Ovary (tissue), 9 donors: ENCODE measurements around the gene LENG8. TPM values are rescaled to one million over a fixed set of nuclear protein-coding genes. Genes with fewer than 3 reads are reported as not detected.
A peak's percentile ranks its signal among the peaks of the same experiment; 100 is the strongest.

Source experiments
- DNase-seq, 5 donors: peaks; one replicate each; pipeline ENCODE4 v3.0.0-alpha.2; 2019 to 2020
- H3K27ac ChIP-seq, 2 donors: fragments of 200-600 bp; one replicate each; pipeline versions ENCODE4 v1.5.1 to v1.8.0; 2019 to 2022
- H3K27me3 ChIP-seq: fragments of 200-600 bp; one replicate; pipeline ENCODE4 v1.8.0; 2022
- H3K36me3 ChIP-seq: fragments of 200-600 bp; sonication (generic); one replicate; pipeline ENCODE4 v1.5.1; 2019
- H3K4me1 ChIP-seq: one replicate; pipeline ENCODE4 v1.8.1; 2013; ENCODE audit warnings: mild to moderate bottlenecking, moderate library complexity; ENCODE audit not compliant: insufficient read depth
- H3K4me3 ChIP-seq: fragments of 200-600 bp; sonication (generic); one replicate; pipeline ENCODE4 v1.5.1; 2017
- H3K9me3 ChIP-seq, 2 donors: fragments of 200-600 bp in 1 of 2; sonication (generic) in 1 of 2; one replicate each; pipeline versions ENCODE4 v1.5.1 to v1.8.1; 2013 to 2019; ENCODE audit warnings: mild to moderate bottlenecking in 1 of 2, moderate library complexity in 1 of 2
- EP300 ChIP-seq: sonication (generic); formaldehyde crosslinking; IDR thresholded peaks from one replicate; pipeline ENCODE4 v1.6.1; 2017; ENCODE audit warnings: antibody characterized with exemption
- POLR2A ChIP-seq: fragments of 450-650 bp; IDR thresholded peaks from one replicate; pipeline ENCODE4 v1.6.1; 2017; ENCODE audit warnings: antibody characterized with exemption, mild to moderate bottlenecking, moderate library complexity
- WGBS, 3 donors: extraction: QIAGEN DNeasy Blood & Tissue Kit in 1 of 3; methylation state at CpG; one replicate each; pipeline versions ENCODE4 v1.1.5 to v1.1.7; 2013 to 2017; 5-methylcytosine and 5-hydroxymethylcytosine counted together
- intact Hi-C, 4 donors: fragments of 100-400 bp; cut with DNase I; formaldehyde crosslinking; loops; one replicate each; pipeline versions ENCODE4 v1.11.0 to v1.15.1; 2022 to 2023
- polyA plus RNA-seq, 2 donors: library from polyadenylated mRNA; stranded (reverse); fragments of 200-250 nt in 1 of 2; fragments of 350-450 nt in 1 of 2; fragmentation: Illumina TruSeq in 1 of 2; extraction: RNeasy Lipid Tissue Mini Kit (QIAGEN cat#74804) in 1 of 2; gene quantifications; one replicate each; pipeline ENCODE4 v1.2.3, GENCODE V29; 2013 to 2014
- total RNA-seq, 7 donors: library from RNA; depleted of rRNA in 2 of 7; stranded (reverse); fragments of >200 nt in 2 of 7; fragmentation: NEBNext Ultra II Directional in 3 of 7; extraction: Animal tissue kit (Norgen Biotek cat#: 25700) in 3 of 7; gene quantifications; one replicate each; pipeline versions ENCODE4 v1.1.0 to v1.2.4, GENCODE V29; 2016 to 2023
- TF ChIP-seq, protein P1 (sequence below), 3 donors: fragments of 450-650 bp in 2 of 3; fragments of 200-600 bp in 1 of 3; IDR thresholded peaks; one replicate each; pipeline versions ENCODE4 v1.5.1 to v1.8.0; 2016 to 2022; ENCODE audit warnings: antibody characterized with exemption in 3 of 3, mild to moderate bottlenecking in 1 of 3
- donor health status: DM: no; HTN: no; CAD: no; lungs with moderate emphysema.
- donor health status: DM: no; HTN: no; CAD: no.
- donor health status: Bipolar disorder and iron deficiency.
- donor health status: DM: yes; HTN: yes; CAD: no.
- donor health status: DM: no; HTN: no; CAD: no.
- donor health status: DM: yes; HTN: yes; CAD: no.

The LENG8 gene
- total and polyA plus RNA-seq, 9 donors, result 29.9 to 207 (median 136) TPM

DNA sequence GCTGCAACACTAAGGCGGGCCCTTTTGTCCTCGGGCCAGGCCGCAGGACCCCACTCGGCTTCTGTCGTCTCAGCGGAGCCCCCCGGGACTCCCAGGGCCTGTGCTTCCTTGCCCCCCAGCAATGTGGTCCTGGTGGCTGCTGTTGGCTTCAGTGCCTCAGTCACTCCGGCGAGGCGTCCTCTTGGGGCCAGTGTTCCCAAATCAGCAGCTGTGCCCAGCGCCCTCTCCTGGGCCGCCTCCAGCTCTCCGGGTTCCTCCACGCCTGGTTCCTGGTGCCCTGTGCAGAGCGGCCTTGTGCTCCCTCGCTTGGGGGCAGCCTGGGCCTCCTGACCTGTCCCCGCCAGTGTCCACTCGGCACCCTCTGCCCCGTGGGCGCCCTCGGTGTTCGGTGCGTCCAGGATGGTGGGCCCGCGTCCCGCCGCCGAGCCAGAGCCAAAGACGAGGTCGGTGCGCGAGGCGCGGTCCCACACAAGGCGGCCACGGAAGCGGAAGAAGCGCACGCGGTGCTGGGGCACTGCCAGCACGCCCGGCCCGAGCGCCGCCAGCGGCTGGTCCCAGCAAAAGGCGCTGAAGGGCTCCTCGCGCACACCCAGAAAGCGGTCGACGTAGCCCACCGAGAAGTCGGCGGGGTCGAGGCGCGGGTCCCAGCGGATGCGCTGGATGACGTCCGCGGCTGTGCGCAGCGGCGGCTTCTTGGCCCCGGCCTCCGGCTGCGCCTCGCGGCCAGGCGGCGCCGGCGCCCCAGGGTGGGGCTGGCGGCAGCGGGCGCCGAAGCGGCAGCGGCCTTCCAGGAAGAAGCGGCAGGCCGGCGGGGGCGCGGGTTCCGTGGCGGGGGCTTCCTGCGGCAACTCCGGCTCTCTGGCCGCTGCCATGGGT, 13.9 kb downstream of the LENG8 start:
- Histone ChIP-seq H3K27ac (peak overlapping the region; percentile 67 to 68), H3K4me3 (peak overlapping the region; percentile 56), H3K27me3 (no peaks in the 10 kb centered on the region), H3K9me3 (no peaks in the 10 kb centered on the region), H3K36me3 (no peaks in the 10 kb centered on the region), H3K4me1 (peaks cover 12% of the 10 kb centered on the region)
- peak; percentile 65 to 85 (median 71) for DNase-seq
- TF ChIP-seq, protein P1, sequence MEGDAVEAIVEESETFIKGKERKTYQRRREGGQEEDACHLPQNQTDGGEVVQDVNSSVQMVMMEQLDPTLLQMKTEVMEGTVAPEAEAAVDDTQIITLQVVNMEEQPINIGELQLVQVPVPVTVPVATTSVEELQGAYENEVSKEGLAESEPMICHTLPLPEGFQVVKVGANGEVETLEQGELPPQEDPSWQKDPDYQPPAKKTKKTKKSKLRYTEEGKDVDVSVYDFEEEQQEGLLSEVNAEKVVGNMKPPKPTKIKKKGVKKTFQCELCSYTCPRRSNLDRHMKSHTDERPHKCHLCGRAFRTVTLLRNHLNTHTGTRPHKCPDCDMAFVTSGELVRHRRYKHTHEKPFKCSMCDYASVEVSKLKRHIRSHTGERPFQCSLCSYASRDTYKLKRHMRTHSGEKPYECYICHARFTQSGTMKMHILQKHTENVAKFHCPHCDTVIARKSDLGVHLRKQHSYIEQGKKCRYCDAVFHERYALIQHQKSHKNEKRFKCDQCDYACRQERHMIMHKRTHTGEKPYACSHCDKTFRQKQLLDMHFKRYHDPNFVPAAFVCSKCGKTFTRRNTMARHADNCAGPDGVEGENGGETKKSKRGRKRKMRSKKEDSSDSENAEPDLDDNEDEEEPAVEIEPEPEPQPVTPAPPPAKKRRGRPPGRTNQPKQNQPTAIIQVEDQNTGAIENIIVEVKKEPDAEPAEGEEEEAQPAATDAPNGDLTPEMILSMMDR (IDR thresholded peaks at IDR 0.05), result no peak
- TF ChIP-seq POLR2A, result peak; percentile 5
- intact Hi-C loops, result no loop called here
- 3 to 29% (median 5%) methylated on average over 15 to 91 of the region's 91 CpGs for WGBS, 3 donors

DNA sequence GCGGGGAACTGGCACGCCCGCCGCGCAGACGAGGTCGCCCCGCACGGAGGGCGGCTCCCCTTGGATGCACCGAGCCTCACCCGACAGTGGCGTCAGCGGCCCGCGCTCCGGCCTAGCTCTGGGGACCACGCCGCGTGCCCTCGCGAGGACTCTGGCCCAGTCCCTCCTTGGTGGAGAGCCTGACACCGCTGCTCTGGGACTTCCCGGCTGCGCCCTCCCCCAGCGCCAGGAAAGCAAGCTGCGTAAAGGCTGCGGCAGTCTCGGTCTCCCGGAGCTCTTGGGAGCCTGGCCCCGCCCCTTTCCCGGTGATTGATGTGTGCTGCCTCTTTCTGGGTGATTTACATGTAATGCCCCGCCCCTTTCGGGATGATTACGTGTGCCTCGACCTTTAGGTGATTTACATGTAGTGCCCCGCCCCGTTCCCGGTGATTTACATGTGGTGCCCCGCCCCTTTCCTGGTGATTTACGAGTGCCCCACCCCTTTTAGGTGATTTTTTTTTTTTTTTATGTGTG, 14.6 kb downstream of the LENG8 start, which contains the start of gene LENG9:
Gene LENG9, minus strand, starts transcription at position 248 of the 513 bp plus-strand sequence. CDS start 252 bp downstream, outside the sequence.
- intact Hi-C loops, result no loop called here
- H3K4me1 ChIP-seq, result peaks cover 12% of the 10 kb centered on the region
- WGBS, 3 donors, result 0 to 1% (median 0%) methylated on average over 30 to 41 of the region's 41 CpGs
- peak; percentile 95 to 98 (median 96) for DNase-seq
- TF ChIP-seq POLR2A, result peak; percentile 68
- TF ChIP-seq, protein P1 (IDR thresholded peaks at IDR 0.05), result no peak
- TF ChIP-seq EP300, result peak; percentile 65
- peak within 1 kb of the TSS; percentile 67 to 68 for H3K27ac ChIP-seq
- no peaks in the 10 kb centered on the region for H3K9me3 ChIP-seq
- H3K4me3 ChIP-seq, result peak within 1 kb of the TSS; percentile 56
- no peaks in the 10 kb centered on the region for H3K36me3 ChIP-seq
- no peaks in the 10 kb centered on the region for H3K27me3 ChIP-seq

DNA sequence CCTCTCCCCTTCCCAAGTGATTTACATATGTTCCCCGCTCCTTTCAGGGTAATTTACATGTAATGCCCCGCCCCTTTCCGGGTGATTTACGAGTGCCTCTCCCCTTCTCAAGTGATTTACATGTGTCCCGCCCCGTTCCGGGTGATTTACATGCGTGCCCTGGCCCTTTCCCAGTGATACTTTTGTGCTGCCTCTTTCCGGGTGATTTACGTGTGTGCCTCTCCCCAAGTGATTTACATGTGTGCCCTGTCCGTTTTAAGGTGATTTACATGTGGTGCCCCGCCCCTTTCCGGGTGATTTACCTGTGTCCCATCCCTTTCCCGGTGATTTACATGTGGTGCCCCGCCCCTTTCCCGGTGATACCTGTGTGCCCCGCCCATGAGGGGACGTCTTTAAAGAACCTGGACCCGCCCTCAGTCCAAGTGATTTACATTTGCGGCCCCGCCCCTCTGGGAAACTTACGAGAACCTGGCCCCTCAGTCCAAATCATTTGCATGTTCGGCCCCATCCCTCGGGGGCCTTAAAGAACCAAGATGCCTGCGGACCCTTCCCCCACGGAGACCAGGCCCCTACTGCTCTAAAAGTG, 15.1 kb downstream of the LENG8 start:
- H3K27ac ChIP-seq, result peak overlapping the region; percentile 24 to 68

More for the DNA sequence above, 15.1 kb downstream of the LENG8 start:
- Histone ChIP-seq H3K4me3 (peak overlapping the region; percentile 56), H3K4me1 (peaks cover 12% of the 10 kb centered on the region), H3K27me3 (no peaks in the 10 kb centered on the region), H3K9me3 (no peaks in the 10 kb centered on the region), H3K36me3 (no peaks in the 10 kb centered on the region)
- intact Hi-C loops, result no loop called here
- TF ChIP-seq POLR2A (no peak), EP300 (no peak)
- TF ChIP-seq, protein P1 (IDR thresholded peaks at IDR 0.05), result no peak
- 0 to 1% (median 1%) methylated on average over 26 of the region's 26 CpGs for WGBS, 3 donors
- peak; percentile 82 to 87 (median 86) for DNase-seq
